Thyroid gland (tissue), 4 donors: Measurements from ENCODE around the gene EID2. TPM values are rescaled to one million over a fixed set of nuclear protein-coding genes. Genes with fewer than 3 reads are reported as not detected.

Source experiments
- DNase-seq, 2 donors: peaks; one replicate each; pipeline ENCODE4 v3.0.0-alpha.2; 2019
- H3K27ac ChIP-seq, 3 donors: fragments of 200-600 bp; sonication (generic); 1 replicate in 2 of 3; 2 replicates in 1 of 3; pipeline ENCODE4 v1.5.1; 2016 to 2019; ENCODE audit warnings: mild to moderate bottlenecking in 1 of 3, moderate library complexity in 1 of 3
- H3K27me3 ChIP-seq: fragments of 200-600 bp; sonication (generic); one replicate; pipeline ENCODE4 v1.5.1; 2019
- H3K36me3 ChIP-seq, 2 donors: fragments of 200-600 bp; sonication (generic); one replicate each; pipeline ENCODE4 v1.5.1; 2016 to 2019
- H3K4me1 ChIP-seq, 2 donors: fragments of 200-600 bp; sonication (generic); one replicate each; pipeline ENCODE4 v1.5.1; 2017 to 2019
- H3K4me3 ChIP-seq, 3 donors: fragments of 200-600 bp; sonication (generic); replicated peaks in 1 of 3; 1 replicate in 2 of 3; 2 replicates in 1 of 3; pipeline ENCODE4 v1.5.1; 2016; ENCODE audit warnings: mild to moderate bottlenecking in 1 of 3
- H3K9me3 ChIP-seq: fragments of 200-600 bp; sonication (generic); one replicate; pipeline ENCODE4 v1.5.1; 2017
- CTCF ChIP-seq, 6 experiments: fragments of 200-600 bp in 3 of 6; fragments of 450-650 bp in 3 of 6; sonication (generic) in 3 of 6; IDR thresholded peaks; one replicate each; pipeline ENCODE4 v1.5.1; 2016 to 2019; ENCODE audit warnings: antibody characterized with exemption in 6 of 6, mild to moderate bottlenecking in 2 of 6, inconsistent platforms in 1 of 6, moderate library complexity in 1 of 6
- POLR2A ChIP-seq, 2 donors: fragments of 450-650 bp; IDR thresholded peaks; one replicate each; pipeline ENCODE4 v1.6.1; 2017; ENCODE audit warnings: antibody characterized with exemption in 2 of 2, mild to moderate bottlenecking in 2 of 2, moderate library complexity in 1 of 2
- WGBS, 2 donors: methylation state at CpG; one replicate each; pipeline ENCODE4 v1.1.5; 2017; 5-methylcytosine and 5-hydroxymethylcytosine counted together
- intact Hi-C: fragments of 100-400 bp; cut with DNase I; formaldehyde crosslinking; loops from one replicate; pipeline ENCODE4 v1.15.1; 2023
- total RNA-seq, 4 donors: library from RNA; depleted of rRNA; stranded (reverse); fragments of >200 nt; gene quantifications; one replicate each; pipeline ENCODE4 v1.2.3, GENCODE V29; 2016

EID2 gene
- total RNA-seq, 4 donors from 2014 or later = 15.3 to 24.4 (median 19.8) TPM

GRCh38 chr19:39532233-39533002 is 7.5 kb downstream of the EID2 start, which contains the start of gene EID2B:
TSS of gene EID2B (minus strand) at chr19:39532852. CDS start at chr19:39532802, 50 bp downstream.
- intact Hi-C loops = loop anchor here (2.0 to 10.0 kb wide), 2 partner anchors 60 to 88 kb away; partner anchors contain the start of gene SUPT5H
- 0% methylated on average over 28 to 31 of the region's 65 CpGs for WGBS, 2 donors
- Histone ChIP-seq H3K9me3 (no peaks in the 10 kb centered on the region), H3K27ac (peak within 1 kb of the TSS; percentile 54 to 74 (median 58)), H3K36me3 (no peaks in the 10 kb centered on the region), H3K4me3 (peak within 1 kb of the TSS; percentile 30 to 95 (median 60)), H3K27me3 (no peaks in the 10 kb centered on the region), H3K4me1 (peaks cover 0 to 5% of the 10 kb centered on the region in 2 donors)
- peak; percentile 95 to 96 for DNase-seq
- TF ChIP-seq POLR2A (IDR thresholded peaks at IDR 0.05) (peak; percentile 21 to 84), CTCF (IDR thresholded peaks at IDR 0.05) (peak; percentile 98 to 100 (median 100))

- H3K9me3 ChIP-seq = no peaks in the 10 kb centered on the region
- H3K4me1 ChIP-seq = peaks cover 0 to 5% of the 10 kb centered on the region in 2 donors
- peak overlapping the region in 2 of 3 donors; percentile 58 to 74 for H3K27ac ChIP-seq
- H3K4me3 ChIP-seq = peak overlapping the region; percentile 30 to 95 (median 60)
- intact Hi-C loops = loop anchor here (2.0 to 10.0 kb wide), 2 partner anchors 59 to 87 kb away; partner anchors contain the start of gene SUPT5H
- no peaks in the 10 kb centered on the region for H3K27me3 ChIP-seq
- 30 to 40% methylated on average over 14 of the region's 14 CpGs for WGBS, 2 donors
- TF ChIP-seq CTCF (IDR thresholded peaks at IDR 0.05) = no peak
- TF ChIP-seq POLR2A (IDR thresholded peaks at IDR 0.05) = no peak
- DNase-seq = no peak
- H3K36me3 ChIP-seq = no peaks in the 10 kb centered on the region
These were observed 8.1 kb downstream of the EID2 start for GRCh38 chr19:39531834-39532232.

- DNase-seq = no peak
- Histone ChIP-seq H3K27ac (no peak overlapping the region), H3K27me3 (no peaks in the 10 kb centered on the region), H3K36me3 (no peaks in the 10 kb centered on the region), H3K4me1 (peaks cover 7 to 13% of the 10 kb centered on the region in 2 donors), H3K9me3 (no peaks in the 10 kb centered on the region), H3K4me3 (no peak overlapping the region)
- 93 to 98% methylated on average over 3 of the region's 3 CpGs for WGBS, 2 donors
- intact Hi-C loops = no loop called here
- no peak for TF ChIP-seq POLR2A (IDR thresholded peaks at IDR 0.05)
- no peak for TF ChIP-seq CTCF (IDR thresholded peaks at IDR 0.05)
These were observed 14.8 kb downstream of the EID2 start for GRCh38 chr19:39525205-39525604.

GRCh38 chr19:39524495-39524894 is 15.5 kb downstream of the EID2 start:
- H3K4me1 ChIP-seq = peaks cover 10 to 16% of the 10 kb centered on the region in 2 donors
- intact Hi-C loops = no loop called here
- H3K36me3 ChIP-seq = no peaks in the 10 kb centered on the region
- no peaks in the 10 kb centered on the region for H3K27me3 ChIP-seq
- no peak for DNase-seq
- 90 to 94% methylated on average over 8 of the region's 8 CpGs for WGBS, 2 donors
- no peaks in the 10 kb centered on the region for H3K9me3 ChIP-seq
- H3K27ac ChIP-seq = no peak overlapping the region
- H3K4me3 ChIP-seq = no peak overlapping the region
- TF ChIP-seq CTCF (IDR thresholded peaks at IDR 0.05) (no peak), POLR2A (IDR thresholded peaks at IDR 0.05) (no peak)
